ENCODE results near the gene ANKFY1. TPM values are rescaled to one million over a fixed set of nuclear protein-coding genes. Genes with fewer than 3 reads are reported as not detected.

The ANKFY1 gene
- total RNA-seq, 1 experiment from 2014 or later: 38.9 TPM

DNA sequence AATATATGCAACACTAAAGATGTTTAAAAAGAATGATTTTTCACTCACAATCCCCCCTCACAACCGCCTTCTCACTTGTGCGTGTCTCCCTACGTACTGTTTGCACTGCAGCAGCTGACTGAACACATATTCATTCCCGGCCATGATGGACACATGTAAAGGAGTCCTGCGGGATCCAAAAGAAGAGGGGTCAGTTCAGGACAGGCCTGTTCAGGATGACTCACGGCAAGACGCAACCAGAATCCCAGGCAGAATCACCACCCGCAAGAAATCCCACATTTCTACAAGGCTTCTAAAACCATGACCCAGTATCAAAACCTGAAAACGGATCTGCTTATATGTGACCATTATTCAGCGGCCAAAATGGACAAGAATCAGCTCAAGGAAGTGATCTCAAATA, 68.5 kb downstream of the ANKFY1 start:
- POLR2A ChIA-PET: no interaction called here
- Histone ChIP-seq H3K79me2 (ENCODE audit: insufficient read depth, low read length) (no peaks in the 10 kb centered on the region), H3K9me3 (ENCODE audit: control insufficient read depth in 1 of 2, insufficient read depth in 1 of 2, low read depth in 1 of 2, low read length in 2 of 2) (no peaks in the 10 kb centered on the region), H3K4me2 (ENCODE audit: low read length) (no peak overlapping the region), H2AFZ (ENCODE audit: low read depth, low read length, poor library complexity, severe bottlenecking) (no peak overlapping the region), H3K9ac (ENCODE audit: low read length) (no peak overlapping the region), H3K27me3 (ENCODE audit: insufficient read depth, low read length) (no peaks in the 10 kb centered on the region), H3K4me1 (ENCODE audit: control insufficient read depth in 1 of 2, insufficient read depth in 2 of 2, low read length in 2 of 2) (no peaks in the 10 kb centered on the region), H4K20me1 (ENCODE audit: insufficient read depth) (no peaks in the 10 kb centered on the region), H3K27ac (ENCODE audit: low read depth, low read length) (no peak overlapping the region), H3K9me2 (ENCODE audit: insufficient read depth) (no peaks in the 10 kb centered on the region), H3K36me3 (ENCODE audit: control insufficient read depth in 1 of 2, insufficient read depth in 2 of 2, low read length in 2 of 2) (peaks cover 4 to 15% of the 10 kb centered on the region in 2 experiments; a peak in 3 of 4 replicates), H3K4me3 (replicated peaks in 1 of 2; ENCODE audit: low read depth in 1 of 2, low read length in 2 of 2) (no peak overlapping the region)
- RAD21 ChIA-PET (ENCODE audit: low non-redundant PET in 1 of 2, low total read pairs in 2 of 2, uncharacterized antibody in 2 of 2, unreplicated experiment in 2 of 2): no interaction called here
- CTCF ChIA-PET: no interaction called here
- no TSS peak for BruUV-seq (replicated peaks)
- no peak for ATAC-seq
- TF ChIP-seq SIN3A (IDR thresholded peaks at IDR 0.05; ENCODE audit: low read depth) (no peak), FOSL1 (IDR thresholded peaks at IDR 0.05; ENCODE audit: low read depth) (no peak), JUND (IDR thresholded peaks at IDR 0.05) (no peak)
- TF ChIP-seq, protein P1, sequence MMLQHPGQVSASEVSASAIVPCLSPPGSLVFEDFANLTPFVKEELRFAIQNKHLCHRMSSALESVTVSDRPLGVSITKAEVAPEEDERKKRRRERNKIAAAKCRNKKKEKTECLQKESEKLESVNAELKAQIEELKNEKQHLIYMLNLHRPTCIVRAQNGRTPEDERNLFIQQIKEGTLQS (IDR thresholded peaks at IDR 0.05): no peak
- intact Hi-C loops (cut with micrococcal nuclease): no loop called here
- no peak for DNase-seq (ENCODE audit: low read depth, low spot score)

DNA sequence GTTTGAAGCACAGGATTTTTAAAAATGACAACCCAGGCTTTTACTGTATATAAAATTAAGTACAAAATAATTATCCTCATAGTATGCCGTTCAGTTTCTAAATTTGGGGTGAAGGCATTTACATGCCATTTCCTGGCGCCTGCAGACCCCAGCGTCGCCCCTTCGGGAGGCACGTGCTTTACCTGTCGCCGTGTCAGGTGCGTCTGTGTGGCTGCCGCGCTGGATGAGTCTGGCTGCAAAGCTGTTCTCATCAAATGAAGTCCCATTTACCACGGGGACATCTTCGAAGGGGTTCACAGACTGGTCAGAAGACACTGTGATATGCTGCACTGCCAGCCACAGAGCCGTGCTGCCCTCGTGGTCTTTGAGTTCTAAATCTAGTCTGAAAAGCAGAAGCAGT, 69.0 kb downstream of the ANKFY1 start:
- RAD21 ChIA-PET (ENCODE audit: low non-redundant PET in 1 of 2, low total read pairs in 2 of 2, uncharacterized antibody in 2 of 2, unreplicated experiment in 2 of 2): interaction anchor here in 1 of 2 experiments (0.5 kb wide), 1 partner anchor 16 kb away, joined by 4 read pairs; no protein-coding TSS in a partner anchor
- Histone ChIP-seq H3K4me2 (ENCODE audit: low read length) (no peak overlapping the region), H3K9me3 (ENCODE audit: control insufficient read depth in 1 of 2, insufficient read depth in 1 of 2, low read depth in 1 of 2, low read length in 2 of 2) (no peaks in the 10 kb centered on the region), H3K27me3 (ENCODE audit: insufficient read depth, low read length) (no peaks in the 10 kb centered on the region), H3K4me3 (replicated peaks in 1 of 2; ENCODE audit: low read depth in 1 of 2, low read length in 2 of 2) (no peak overlapping the region), H3K36me3 (ENCODE audit: control insufficient read depth in 1 of 2, insufficient read depth in 2 of 2, low read length in 2 of 2) (peaks cover 9 to 14% of the 10 kb centered on the region in 2 experiments; a peak in 3 of 4 replicates), H2AFZ (ENCODE audit: low read depth, low read length, poor library complexity, severe bottlenecking) (no peak overlapping the region), H3K79me2 (ENCODE audit: insufficient read depth, low read length) (no peaks in the 10 kb centered on the region), H4K20me1 (ENCODE audit: insufficient read depth) (no peaks in the 10 kb centered on the region), H3K9ac (ENCODE audit: low read length) (no peak overlapping the region), H3K27ac (ENCODE audit: low read depth, low read length) (no peak overlapping the region), H3K4me1 (ENCODE audit: control insufficient read depth in 1 of 2, insufficient read depth in 2 of 2, low read length in 2 of 2) (no peaks in the 10 kb centered on the region), H3K9me2 (ENCODE audit: insufficient read depth) (no peaks in the 10 kb centered on the region)
- CTCF ChIA-PET: no interaction called here
- intact Hi-C loops (cut with micrococcal nuclease): no loop called here
- ATAC-seq: no peak
- no peak for DNase-seq (ENCODE audit: low read depth, low spot score)
- TF ChIP-seq, protein P1 (IDR thresholded peaks at IDR 0.05): no peak
- TF ChIP-seq TCF7L2 (IDR thresholded peaks at IDR 0.05; ENCODE audit: borderline replicate concordance, extremely low read depth, insufficient read depth, insufficient read length) (no peak), EGR1 (IDR thresholded peaks at IDR 0.05; ENCODE audit: low read depth) (no peak), SRF (IDR thresholded peaks at IDR 0.05; ENCODE audit: low read depth) (no peak), POLR2A (IDR thresholded peaks at IDR 0.05; ENCODE audit: borderline replicate concordance, extremely low read depth, insufficient read depth, insufficient read length) (no peak), ELF1 (IDR thresholded peaks at IDR 0.05; ENCODE audit: borderline replicate concordance, low read depth) (no peak), CBX3 (IDR thresholded peaks at IDR 0.05; ENCODE audit: low read depth) (no peak), ZFX (IDR thresholded peaks at IDR 0.05) (no peak), YY1 (IDR thresholded peaks at IDR 0.05; ENCODE audit: extremely low read depth, insufficient replicate concordance, low read depth, low read length) (no peak), ZNF274 (IDR thresholded peaks at IDR 0.05; ENCODE audit: low read depth, low read length) (no peak), EZH2phosphoT487 (IDR thresholded peaks at IDR 0.05; ENCODE audit: borderline replicate concordance) (no peak), SIN3A (IDR thresholded peaks at IDR 0.05; ENCODE audit: low read depth) (no peak), JUND (IDR thresholded peaks at IDR 0.05) (no peak), CEBPB (IDR thresholded peaks at IDR 0.05; ENCODE audit: low read depth) (no peak)
- TF ChIP-seq, protein P2, sequence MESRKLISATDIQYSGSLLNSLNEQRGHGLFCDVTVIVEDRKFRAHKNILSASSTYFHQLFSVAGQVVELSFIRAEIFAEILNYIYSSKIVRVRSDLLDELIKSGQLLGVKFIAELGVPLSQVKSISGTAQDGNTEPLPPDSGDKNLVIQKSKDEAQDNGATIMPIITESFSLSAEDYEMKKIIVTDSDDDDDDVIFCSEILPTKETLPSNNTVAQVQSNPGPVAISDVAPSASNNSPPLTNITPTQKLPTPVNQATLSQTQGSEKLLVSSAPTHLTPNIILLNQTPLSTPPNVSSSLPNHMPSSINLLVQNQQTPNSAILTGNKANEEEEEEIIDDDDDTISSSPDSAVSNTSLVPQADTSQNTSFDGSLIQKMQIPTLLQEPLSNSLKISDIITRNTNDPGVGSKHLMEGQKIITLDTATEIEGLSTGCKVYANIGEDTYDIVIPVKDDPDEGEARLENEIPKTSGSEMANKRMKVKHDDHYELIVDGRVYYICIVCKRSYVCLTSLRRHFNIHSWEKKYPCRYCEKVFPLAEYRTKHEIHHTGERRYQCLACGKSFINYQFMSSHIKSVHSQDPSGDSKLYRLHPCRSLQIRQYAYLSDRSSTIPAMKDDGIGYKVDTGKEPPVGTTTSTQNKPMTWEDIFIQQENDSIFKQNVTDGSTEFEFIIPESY (IDR thresholded peaks at IDR 0.05; ENCODE audit: extremely low read depth, insufficient replicate concordance, low read length): no peak
- TF ChIP-seq, protein P3, sequence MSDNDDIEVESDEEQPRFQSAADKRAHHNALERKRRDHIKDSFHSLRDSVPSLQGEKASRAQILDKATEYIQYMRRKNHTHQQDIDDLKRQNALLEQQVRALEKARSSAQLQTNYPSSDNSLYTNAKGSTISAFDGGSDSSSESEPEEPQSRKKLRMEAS (IDR thresholded peaks at IDR 0.05): no peak
- no TSS peak for BruUV-seq (replicated peaks)
- POLR2A ChIA-PET: no interaction called here

All from HCT116 (cell line).